Stimulated activated CD4-positive, alpha-beta T cell treated with anti-CD3 and anti-CD28 coated beads, Interleukin-12 subunit alpha, Interleukin-12 subunit beta, amount 100 ng/mL, for 48 hours (primary cell): ENCODE results near the gene LGALS7.

Experiments
- DNase-seq, 3 donors: peaks; one replicate each; pipeline ENCODE4 v3.0.0-alpha.2; 2020; ENCODE audit warnings: low read depth in 2 of 3, low spot score in 1 of 3

Gene LGALS7

DNA sequence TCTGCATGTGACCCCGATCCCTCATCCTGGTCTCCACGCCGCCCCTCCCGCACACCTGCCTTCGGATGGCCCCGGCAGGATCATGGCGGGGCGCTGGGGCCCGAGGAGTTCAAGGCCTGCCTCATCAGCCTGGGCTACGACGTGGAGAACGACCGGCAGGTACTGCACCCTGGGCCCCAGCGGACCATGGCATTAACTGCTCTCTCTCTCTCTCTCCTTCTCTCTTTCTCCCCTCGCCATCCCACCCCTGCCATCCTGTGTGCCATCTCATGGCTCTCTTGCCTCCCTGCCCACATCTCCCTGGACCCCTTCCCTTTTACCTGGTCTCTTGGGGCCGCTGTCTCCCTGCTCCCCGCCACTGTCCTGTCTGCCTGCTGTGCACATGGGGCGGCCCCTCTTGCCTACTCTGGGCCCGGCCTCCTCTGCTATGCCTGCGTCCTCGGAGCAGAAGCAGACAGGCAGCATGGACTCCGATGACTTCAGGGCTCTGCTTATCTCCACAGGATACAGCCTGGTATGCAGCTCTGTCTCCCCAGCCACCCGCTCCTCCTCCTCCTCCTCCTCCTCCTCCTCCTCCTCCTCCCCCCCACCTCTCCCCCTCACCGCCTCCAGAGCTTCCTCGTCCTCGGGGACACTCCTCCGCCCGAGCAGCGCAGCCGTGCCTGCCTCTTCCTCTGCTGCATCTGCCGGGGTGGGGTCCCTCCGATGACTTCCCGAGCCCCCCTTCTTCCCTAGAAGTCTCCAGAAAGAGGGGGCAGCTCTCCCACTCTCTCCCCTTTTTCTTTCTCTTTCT, 45.3 kb downstream of the LGALS7 start:
- DNase-seq, result no peak

DNA sequence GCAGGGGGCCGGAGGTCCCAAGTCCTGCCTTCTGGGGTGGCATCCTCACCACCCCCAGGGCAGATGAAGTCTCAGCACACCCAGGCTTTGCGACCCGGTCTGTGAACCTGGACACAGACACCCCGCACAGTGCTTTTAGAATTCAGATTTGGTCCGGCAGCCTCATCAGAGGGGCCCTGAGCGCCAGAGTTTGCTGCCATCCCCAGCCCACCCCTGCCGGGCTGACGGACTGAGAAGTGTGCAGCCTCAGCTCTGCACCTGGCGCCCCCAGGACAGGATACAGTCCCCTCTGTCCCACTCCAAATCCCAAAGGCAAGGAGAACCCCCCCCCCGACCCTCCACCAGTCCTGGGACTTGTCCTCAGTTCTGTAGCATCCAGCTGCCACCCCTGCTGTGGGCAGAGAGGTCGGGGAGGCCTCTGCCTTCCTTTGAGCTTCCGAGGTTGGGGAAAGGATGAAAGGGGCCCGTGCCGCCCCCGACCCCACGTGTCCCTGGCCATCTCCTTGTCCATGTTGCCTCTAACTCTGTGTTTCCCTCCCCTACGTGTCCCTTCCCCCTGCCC, 45.9 kb downstream of the LGALS7 start:
- DNase-seq, result no peak

DNA sequence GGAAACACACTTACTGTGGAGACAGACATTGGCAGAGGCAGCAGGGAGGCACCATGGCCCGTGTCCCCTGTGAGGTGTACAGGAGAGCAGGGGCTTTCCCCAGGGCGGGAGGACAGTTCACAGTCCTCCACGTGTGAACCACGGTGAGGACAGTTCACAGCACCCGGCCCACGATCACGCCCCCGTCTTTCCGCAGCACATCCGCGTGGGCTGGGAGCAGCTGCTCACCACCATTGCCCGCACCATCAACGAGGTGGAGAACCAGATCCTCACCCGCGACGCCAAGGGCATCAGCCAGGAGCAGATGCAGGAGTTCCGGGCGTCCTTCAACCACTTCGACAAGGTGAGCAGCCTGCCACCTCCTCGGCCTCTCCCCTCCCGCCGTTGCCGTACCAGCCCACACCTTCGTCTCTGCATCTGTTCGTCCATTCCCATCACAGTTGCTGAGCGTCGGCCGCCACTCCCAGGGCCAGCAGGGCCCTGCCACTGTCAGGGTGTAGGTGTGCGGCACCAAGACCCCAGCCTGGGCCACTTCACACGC, 46.5 kb downstream of the LGALS7 start:
- no peak for DNase-seq

DNA sequence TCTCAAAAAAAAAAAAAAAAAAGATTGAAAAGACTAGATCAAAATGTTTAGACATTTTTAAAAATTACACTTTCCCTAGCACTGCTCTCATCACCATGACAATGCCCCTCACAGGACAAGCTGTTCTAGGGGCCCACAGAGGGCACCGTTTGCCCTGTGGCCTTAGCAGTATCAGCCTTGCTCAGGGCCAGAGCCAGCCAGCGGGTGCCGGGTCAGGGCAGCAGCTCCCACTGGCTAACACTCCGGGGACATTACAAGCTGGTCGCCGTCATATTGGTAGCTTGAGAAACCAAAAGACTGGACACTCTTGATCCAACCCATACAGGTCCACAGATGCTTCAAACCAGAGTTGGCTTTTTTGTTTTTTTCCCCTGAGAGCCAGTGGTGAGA, 47.0 kb downstream of the LGALS7 start:
- DNase-seq, result no peak

DNA sequence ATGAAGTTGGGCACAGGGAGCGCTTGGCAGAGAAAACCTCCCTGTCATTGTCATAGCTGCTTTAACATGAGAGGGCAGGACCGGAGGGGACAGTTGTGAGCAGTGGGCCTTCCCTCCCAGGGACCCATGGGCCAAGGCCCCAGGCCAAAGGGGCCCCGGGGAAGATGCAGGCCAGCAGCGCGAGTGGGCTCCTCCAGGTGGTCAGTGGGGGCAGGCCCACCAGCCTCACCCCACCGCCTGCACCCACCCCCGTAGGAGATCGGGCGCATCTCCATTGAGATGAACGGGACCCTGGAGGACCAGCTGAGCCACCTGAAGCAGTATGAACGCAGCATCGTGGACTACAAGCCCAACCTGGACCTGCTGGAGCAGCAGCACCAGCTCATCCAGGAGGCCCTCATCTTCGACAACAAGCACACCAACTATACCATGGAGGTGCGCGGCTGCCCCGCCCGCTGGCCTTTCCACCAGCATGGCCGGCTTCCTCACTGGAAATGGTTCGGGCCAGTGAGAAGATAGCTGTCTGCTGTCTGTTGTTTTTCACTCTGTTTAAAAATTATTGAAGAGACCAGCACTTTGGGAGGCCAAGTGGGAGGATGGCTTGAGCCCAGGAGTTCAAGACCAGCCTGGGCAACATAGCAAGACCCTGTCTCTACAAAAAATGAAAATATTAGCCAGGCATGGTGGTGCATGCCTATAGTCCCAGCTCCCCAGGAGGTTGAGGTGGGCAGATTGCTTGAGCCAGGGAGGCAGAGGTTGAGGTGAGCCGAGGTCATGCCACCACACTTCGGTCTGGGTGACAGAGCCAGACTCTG, 47.6 kb downstream of the LGALS7 start:
- DNase-seq, result no peak

DNA sequence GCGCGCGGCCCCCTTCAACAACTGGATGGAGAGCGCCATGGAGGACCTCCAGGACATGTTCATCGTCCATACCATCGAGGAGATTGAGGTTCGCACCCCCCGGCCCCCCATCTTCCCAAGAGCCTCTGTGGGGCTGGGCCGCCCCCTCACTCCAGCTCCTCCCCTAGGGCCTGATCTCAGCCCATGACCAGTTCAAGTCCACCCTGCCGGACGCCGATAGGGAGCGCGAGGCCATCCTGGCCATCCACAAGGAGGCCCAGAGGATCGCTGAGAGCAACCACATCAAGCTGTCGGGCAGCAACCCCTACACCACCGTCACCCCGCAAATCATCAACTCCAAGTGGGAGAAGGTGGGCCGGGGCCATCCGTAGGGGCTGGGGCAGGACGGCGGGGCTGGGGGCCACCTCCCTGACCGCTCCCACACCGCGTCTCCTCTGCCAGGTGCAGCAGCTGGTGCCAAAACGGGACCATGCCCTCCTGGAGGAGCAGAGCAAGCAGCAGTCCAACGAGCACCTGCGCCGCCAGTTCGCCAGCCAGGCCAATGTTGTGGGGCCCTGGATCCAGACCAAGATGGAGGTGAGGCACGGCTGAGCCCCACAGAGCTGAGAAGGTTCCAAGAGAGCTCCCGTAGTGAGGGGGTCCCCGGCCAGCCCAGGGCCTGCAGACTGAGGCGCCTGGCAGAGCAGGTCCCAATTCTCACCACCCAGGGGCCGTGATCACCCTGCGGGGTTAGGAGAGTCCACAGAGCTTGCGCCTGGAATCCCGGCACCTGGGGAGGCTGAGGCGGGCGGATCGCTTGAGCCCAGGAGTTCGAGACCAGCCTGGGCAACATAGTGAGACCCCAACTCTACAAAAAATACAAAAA, 49.1 kb downstream of the LGALS7 start:
- no peak for DNase-seq

DNA sequence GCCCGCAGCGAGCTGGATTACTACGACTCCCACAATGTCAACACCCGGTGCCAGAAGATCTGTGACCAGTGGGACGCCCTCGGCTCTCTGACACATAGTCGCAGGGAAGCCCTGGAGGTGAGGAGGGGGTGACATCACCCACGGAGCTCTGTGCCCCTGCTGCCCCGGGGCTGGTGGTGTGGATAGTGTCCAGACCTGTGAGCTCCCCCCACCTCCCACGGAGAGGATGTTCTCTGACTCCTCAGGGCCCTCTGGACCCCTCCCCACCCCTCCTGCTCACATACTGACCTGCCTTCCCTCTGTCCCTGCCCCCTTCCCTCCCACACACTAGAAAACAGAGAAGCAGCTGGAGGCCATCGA, 49.7 kb downstream of the LGALS7 start:
- no peak for DNase-seq

DNA sequence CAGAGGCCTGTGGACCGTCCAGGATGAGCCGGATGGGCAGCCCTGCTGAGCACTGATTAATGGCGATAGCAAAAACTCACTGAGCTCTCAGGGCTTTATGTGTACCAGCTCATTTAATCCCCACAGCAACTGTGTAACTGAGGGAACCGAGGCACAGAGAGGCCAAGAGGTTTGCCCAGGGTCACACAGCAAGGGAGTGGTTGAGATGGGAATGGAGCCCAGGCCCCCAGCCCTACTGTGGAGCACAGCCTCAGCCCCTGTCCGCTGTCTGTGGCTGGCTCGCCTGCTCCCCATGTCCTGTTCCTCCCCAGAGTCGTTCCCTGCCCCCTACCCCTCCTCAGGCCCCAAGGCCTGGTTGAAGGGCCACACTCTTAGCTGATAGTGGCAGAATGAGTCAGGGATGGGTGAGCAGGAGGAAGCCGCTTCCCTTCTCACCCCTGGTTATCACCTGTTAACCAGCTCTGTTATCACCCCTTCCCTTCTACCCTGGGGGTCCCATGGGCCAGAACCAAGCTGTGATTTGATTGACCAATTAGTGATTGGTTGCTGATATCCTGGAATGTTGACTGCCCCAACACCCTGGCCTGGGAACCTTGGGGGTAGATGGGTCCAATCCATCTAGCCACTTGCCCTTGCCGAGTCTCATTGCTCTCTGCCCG, 50.2 kb downstream of the LGALS7 start:
- DNase-seq, result no peak

DNA sequence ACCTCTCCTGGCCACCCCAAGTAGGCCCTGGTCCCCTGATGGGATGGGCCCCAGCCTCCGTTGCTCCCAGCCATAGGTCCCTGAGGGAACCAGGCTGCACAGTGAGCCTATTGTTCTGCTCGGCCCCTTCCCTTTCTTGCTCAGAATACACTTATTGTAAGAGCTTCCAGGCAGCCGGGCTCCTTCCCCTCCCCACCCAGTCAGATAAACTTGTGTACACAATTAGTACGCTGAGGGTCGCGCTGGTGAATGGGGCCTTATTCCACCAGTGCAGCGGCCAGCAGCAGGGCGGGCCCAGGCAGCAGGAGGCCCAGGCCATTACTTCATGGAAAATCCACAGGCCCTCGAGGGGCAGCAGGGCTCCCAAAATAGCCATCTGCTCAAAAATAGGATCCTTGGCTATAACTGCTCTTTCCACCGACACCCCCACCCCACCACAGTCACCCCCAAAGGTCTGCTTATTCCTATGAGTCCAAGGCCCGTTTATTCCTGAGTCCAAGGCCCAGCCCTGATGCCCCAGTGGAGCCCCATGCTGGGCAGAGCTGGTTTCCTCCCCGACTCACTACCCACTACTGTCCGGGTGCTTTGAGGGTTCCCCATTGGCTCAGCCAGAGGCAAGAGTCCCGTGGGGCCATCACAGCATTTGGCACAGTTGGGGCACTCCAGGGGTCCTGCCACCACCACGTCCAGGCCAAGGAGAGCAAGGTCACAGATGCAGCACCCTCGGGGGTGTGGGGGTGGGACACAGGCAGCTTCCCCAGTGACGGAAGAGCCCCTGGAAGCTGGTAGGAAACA, 51.1 kb downstream of the LGALS7 start:
- no peak for DNase-seq

DNA sequence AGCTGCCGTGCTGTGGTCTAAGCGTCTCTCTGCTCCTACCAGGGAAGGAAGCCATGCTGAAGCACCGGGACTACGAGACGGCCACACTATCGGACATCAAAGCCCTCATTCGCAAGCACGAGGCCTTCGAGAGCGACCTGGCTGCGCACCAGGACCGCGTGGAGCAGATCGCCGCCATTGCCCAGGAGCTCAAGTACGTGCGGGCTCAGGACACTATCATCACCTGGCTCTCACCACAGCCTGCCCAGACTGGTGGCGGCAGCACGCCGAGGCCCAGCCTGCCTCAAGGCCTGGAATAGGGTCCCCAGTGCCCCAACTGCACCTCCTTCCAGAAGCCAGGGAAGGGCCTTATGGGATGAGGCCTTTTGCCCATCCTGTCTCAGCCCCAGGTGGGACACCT, 51.8 kb downstream of the LGALS7 start:
- DNase-seq, result no peak
